HEK293T (cell line): Measurements from ENCODE around the gene BLVRB.

Source experiments
- CTCF ChIA-PET: fragments of 350-600 bp; formaldehyde crosslinking; extraction: SDS; loops from one replicate; lab custom pipeline; 2021; ENCODE audit warnings: antibody characterized with exemption, inconsistent platforms; lab: Yijun Ruan, JAX
- POLR2A ChIA-PET: fragments of 350-600 bp; formaldehyde crosslinking; extraction: SDS; loops from one replicate; lab custom pipeline; 2020; ENCODE audit warnings: antibody characterized with exemption, inconsistent platforms; lab: Yijun Ruan, JAX
- DNase-seq: peaks from one replicate; pipeline ENCODE4 v3.0.0; 2012; ENCODE audit warnings: mixed read lengths; ENCODE audit errors: extremely low spot score
- ARNT ChIP-seq: fragments of 450-650 bp; IDR thresholded peaks from 2 replicates; pipeline ENCODE4 v1.6.1; 2017; ENCODE audit warnings: mild to moderate bottlenecking
- BHLHE40 ChIP-seq: fragments of 450-650 bp; IDR thresholded peaks from 2 replicates; pipeline ENCODE4 v1.6.1; 2016; ENCODE audit warnings: mild to moderate bottlenecking, moderate library complexity, borderline replicate concordance
- CTBP1 ChIP-seq: fragments of 450-650 bp; IDR thresholded peaks from 2 replicates; pipeline ENCODE4 v1.6.1; 2016; ENCODE audit warnings: borderline replicate concordance
- ELF4 ChIP-seq: fragments of 450-650 bp; IDR thresholded peaks from 2 replicates; pipeline ENCODE4 v1.6.1; 2017; ENCODE audit warnings: antibody characterized with exemption
- FOXA1 ChIP-seq: fragments of 450-650 bp; IDR thresholded peaks from 2 replicates; pipeline ENCODE4 v1.6.1; 2016; ENCODE audit warnings: mild to moderate bottlenecking
- FOXK2 ChIP-seq: fragments of 450-650 bp; IDR thresholded peaks from 2 replicates; pipeline ENCODE4 v1.6.1; 2016; ENCODE audit warnings: mild to moderate bottlenecking
- FOXM1 ChIP-seq: fragments of 450-650 bp; IDR thresholded peaks from 2 replicates; pipeline ENCODE4 v1.6.1; 2017; ENCODE audit warnings: mild to moderate bottlenecking, borderline replicate concordance
- HDGF ChIP-seq: fragments of 450-650 bp; IDR thresholded peaks from 2 replicates; pipeline ENCODE4 v1.6.1; 2017; ENCODE audit warnings: antibody characterized with exemption, borderline replicate concordance
- L3MBTL2 ChIP-seq: fragments of 450-650 bp; conservative IDR thresholded peaks from 2 replicates; pipeline ENCODE4 v1.6.1; 2016; ENCODE audit warnings: mild to moderate bottlenecking
- LEF1 ChIP-seq: fragments of 450-650 bp; IDR thresholded peaks from 2 replicates; pipeline ENCODE4 v1.6.1; 2017; ENCODE audit warnings: mild to moderate bottlenecking, borderline replicate concordance
- NFRKB ChIP-seq: fragments of 450-650 bp; IDR thresholded peaks from 2 replicates; pipeline ENCODE4 v1.6.1; 2016; ENCODE audit warnings: mild to moderate bottlenecking, moderate library complexity
- SP1 ChIP-seq: fragments of 450-650 bp; IDR thresholded peaks from 2 replicates; pipeline ENCODE4 v1.6.1; 2017
- SUZ12 ChIP-seq: fragments of 450-650 bp; IDR thresholded peaks from 2 replicates; pipeline ENCODE4 v1.6.1; 2016; ENCODE audit warnings: mild to moderate bottlenecking
- TARDBP ChIP-seq: fragments of 450-650 bp; IDR thresholded peaks from 2 replicates; pipeline ENCODE4 v1.6.1; 2016
- ZNF384 ChIP-seq: fragments of 450-650 bp; IDR thresholded peaks from 2 replicates; pipeline ENCODE4 v1.6.1; 2016
- TF ChIP-seq, protein P1 (sequence below): fragments of 450-650 bp; IDR thresholded peaks from 2 replicates; pipeline ENCODE4 v1.6.1; 2016

BLVRB gene

DNA sequence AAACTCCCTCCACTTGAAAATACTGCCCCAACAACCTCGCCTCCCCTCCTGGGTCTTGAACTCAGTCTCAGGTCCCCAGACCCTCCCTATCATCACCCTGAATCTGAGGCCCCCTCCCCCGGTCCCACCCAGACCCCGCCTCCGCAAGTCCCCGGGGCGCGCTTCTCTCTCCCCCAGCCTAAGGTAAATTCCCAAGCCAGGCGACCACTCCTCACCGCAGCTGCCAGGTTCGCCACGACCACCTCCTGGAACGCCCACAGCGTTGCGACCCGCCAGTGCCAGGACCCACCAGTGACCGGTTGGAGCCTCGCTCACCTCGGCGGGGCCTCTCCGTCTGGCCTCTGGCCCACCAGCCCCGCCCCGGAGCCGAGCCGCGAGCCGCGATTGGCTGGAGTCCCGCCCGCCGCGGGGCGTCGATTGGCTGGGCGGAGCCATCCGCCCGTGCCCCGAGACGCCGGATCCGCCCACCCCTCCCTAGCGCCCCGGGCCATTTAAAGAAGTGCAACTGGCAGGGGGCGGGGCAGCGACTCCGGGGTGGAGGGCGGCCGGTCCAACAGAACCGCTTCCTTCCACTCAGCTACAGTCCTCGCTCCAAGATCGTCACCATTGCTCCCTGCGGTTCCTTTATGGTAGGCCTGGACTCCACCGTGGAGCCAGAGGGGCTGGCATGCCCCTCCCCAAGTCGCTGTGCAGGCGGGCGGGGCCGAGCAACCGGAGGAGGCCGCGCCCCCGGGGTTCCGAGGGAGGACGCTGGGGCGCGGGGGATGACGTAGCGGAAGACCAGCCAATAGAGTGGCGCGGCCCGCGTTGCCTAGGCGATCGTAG lies 21.3 kb downstream of the BLVRB start, which contains the start of gene SERTAD3:
TSS of gene SERTAD3 (minus strand) at position 336 of the 825 bp plus-strand sequence. CDS start 2,255 bp downstream, outside the sequence.
- DNase-seq = peak; percentile 92
- no peak for TF ChIP-seq SP1
- TF ChIP-seq CTBP1 = no peak
- no peak for TF ChIP-seq NFRKB
- no peak for TF ChIP-seq FOXK2
- TF ChIP-seq FOXM1 = no peak
- no peak for TF ChIP-seq SUZ12
- no peak for TF ChIP-seq LEF1
- TF ChIP-seq HDGF = no peak
- no peak for TF ChIP-seq ZNF384
- TF ChIP-seq TARDBP = no peak
- no peak for TF ChIP-seq ELF4
- no peak for TF ChIP-seq ARNT
- TF ChIP-seq L3MBTL2 = no peak
- TF ChIP-seq, protein P1, sequence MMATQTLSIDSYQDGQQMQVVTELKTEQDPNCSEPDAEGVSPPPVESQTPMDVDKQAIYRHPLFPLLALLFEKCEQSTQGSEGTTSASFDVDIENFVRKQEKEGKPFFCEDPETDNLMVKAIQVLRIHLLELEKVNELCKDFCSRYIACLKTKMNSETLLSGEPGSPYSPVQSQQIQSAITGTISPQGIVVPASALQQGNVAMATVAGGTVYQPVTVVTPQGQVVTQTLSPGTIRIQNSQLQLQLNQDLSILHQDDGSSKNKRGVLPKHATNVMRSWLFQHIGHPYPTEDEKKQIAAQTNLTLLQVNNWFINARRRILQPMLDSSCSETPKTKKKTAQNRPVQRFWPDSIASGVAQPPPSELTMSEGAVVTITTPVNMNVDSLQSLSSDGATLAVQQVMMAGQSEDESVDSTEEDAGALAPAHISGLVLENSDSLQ = no peak
- no peak for TF ChIP-seq BHLHE40
- TF ChIP-seq FOXA1 = no peak
- POLR2A ChIA-PET = interaction anchor here (1.0 to 5.8 kb wide), 15 partner anchors 10 to 159 kb away, joined by 3 to 57 read pairs (median 8); partner anchors contain the start of genes AKT2, BLVRB and SERTAD1
- CTCF ChIA-PET = interaction anchor here (1.4 kb wide), 1 partner anchor 190 kb away, joined by 3 read pairs; no protein-coding TSS in a partner anchor

DNA sequence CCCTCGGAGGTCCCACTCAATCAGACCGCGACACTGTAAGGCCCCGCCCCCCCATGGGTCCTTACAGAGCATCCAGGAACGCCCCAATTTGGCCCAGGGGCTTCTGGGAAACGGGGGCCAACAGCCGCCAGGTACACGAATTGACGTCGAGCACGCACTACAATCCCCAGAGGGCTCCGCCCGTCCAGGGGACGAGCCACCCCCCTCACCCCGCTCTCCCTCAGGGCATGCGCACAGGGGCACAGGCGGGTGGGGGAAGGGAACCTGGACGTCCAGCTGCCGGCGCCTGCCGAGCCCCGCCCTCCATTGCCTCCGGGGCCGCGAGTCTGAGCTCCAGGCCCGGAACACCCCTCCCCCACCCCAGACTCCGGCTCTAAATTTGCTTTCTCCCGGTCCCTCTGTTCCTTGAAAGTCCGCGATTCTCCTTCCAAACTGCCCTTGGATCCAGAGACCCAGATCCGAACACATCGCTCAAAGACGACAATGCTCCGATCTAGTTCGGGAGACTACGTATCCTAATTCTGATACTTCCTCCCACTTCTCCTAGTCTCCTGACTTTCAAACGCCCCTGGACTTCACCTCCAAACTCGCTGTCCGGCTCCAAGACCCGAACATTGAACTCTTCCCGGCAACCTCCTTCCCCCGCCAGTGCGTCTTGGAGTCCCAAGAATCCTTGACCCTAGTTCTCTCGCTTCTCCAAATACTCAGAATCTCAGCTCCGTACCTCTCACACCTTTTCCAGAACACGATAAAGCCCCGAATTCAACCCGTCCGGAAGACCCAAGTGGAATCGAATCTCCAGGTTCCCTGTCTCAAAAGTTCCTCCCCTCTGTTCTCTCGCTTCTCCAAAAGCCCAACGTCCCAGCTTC lies 22.2 kb downstream of the BLVRB start:
- peak; percentile 97 for DNase-seq
- POLR2A ChIA-PET = interaction anchor here (0.9 to 5.8 kb wide), 19 partner anchors 9 to 166 kb away, joined by 3 to 57 read pairs (median 7); partner anchors contain the start of genes AKT2, BLVRB, C19orf47 and PLD3
- TF ChIP-seq HDGF (0 out of 2 replicates have a peak, but pooled peaks have one; percentile 35), SUZ12 (no peak)
- TF ChIP-seq, protein P1 = peak; percentile 74
- CTCF ChIA-PET = interaction anchor here (0.6 to 1.4 kb wide), 5 partner anchors 21 to 220 kb away, joined by 3 to 5 read pairs (median 4); partner anchors contain the start of gene BLVRB

DNA sequence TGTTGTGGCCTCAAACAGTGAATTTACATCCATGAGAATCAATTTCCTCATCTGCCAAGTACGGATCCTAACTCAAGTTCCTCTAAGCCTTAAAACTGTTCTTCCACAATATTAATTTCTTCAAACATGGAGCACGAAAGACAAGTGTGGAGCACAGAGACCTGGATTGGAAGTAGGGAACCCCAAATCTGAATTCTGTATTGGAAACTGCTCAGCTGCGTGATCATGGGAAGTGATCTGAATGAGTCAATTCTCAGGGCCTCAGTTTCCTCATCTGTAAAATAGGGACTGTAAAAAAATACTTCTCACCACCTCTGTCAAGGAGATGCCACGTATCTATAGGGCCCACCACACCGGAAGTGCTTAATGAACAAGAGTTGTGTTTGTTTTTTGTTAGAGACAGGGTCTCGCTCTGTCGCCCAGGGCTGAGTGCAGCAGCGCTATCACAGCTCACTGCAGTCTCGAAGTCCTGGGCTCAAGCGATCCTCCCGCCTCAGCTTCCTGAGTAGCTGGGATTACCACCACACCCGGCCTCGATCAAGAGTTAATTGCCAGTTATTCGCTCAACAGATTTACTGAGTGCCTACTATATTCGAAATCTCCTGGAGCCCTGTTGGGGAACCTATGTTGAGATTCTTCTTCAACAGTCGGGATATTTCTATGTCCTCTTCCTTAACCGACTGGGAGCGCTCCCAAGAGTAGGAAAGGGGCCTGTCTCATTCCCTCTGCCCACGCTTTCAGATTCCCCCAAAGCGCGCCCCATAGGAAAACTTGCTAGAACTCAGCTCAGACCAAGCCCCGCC lies 23.0 kb downstream of the BLVRB start:
- POLR2A ChIA-PET = interaction anchor here (0.9 to 5.8 kb wide), 18 partner anchors 9 to 167 kb away, joined by 3 to 57 read pairs (median 8); partner anchors contain the start of genes AKT2, BLVRB, C19orf47 and PLD3
- no peak for TF ChIP-seq ARNT
- no peak for TF ChIP-seq ZNF384
- no peak for TF ChIP-seq TARDBP
- no peak for TF ChIP-seq ELF4
- TF ChIP-seq SUZ12 = no peak
- TF ChIP-seq, protein P1 = no peak
- TF ChIP-seq BHLHE40 = no peak
- no peak for TF ChIP-seq SP1
- TF ChIP-seq FOXA1 = no peak
- no peak for TF ChIP-seq LEF1
- TF ChIP-seq CTBP1 = no peak
- TF ChIP-seq FOXM1 = no peak
- TF ChIP-seq FOXK2 = no peak
- no peak for TF ChIP-seq HDGF
- no peak for TF ChIP-seq L3MBTL2
- TF ChIP-seq NFRKB = no peak
- CTCF ChIA-PET = interaction anchor here (0.6 to 1.4 kb wide), 6 partner anchors 8 to 221 kb away, joined by 3 to 5 read pairs (median 4); partner anchors contain the start of gene BLVRB
- DNase-seq = no peak

DNA sequence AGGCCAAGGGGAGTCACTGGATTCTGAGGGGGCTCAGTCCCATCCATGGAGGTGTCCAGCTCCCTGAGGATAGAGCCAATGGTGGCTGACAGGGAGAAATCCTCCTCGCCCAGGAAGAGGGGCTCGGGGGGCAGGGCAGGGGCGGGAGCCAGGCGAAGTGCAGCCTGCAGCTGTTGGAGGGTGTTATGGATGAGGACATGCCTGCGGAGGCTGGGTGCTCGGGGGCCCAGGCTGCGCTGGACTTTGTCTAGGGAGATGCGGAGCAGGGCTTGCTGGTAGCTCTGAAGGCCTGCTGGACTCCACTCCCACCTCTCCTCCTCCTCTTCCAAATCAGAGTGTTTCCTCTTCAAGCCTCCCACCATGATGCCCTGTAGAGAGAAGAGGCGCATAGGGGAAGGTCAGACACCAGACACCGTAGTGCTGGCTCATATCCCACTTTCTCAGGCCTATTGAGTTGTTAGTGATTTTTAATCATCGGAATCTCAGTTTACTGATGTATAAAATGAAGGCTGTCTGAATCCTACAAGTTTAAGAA lies 23.8 kb downstream of the BLVRB start:
- TF ChIP-seq FOXK2 (no peak), ELF4 (no peak), HDGF (no peak), L3MBTL2 (no peak), NFRKB (no peak), SUZ12 (no peak), BHLHE40 (no peak), FOXM1 (no peak), ARNT (no peak), TARDBP (no peak), CTBP1 (no peak)
- TF ChIP-seq, protein P1 = no peak
- CTCF ChIA-PET = interaction anchor here (0.6 kb wide), 1 partner anchor 9 kb away, joined by 3 read pairs; no protein-coding TSS in a partner anchor
- no peak for DNase-seq
- POLR2A ChIA-PET = interaction anchor here (4.5 to 5.8 kb wide), 3 partner anchors 8 to 21 kb away, joined by 51 to 57 read pairs (median 56); partner anchors contain the start of gene SERTAD1
